Activated gamma-delta T cell treated with Interleukin-2 at 50 U/mL for 16 hours (primary cell): ENCODE data around the gene LRRC7.
"Not testable (repeated sequence)": the region's sequence is repeated elsewhere in the genome, so short reads cannot be mapped to it uniquely, and the experiment has no call there.

Source experiments
- DNase-seq: peaks from one replicate; pipeline ENCODE4 v3.0.0-alpha.2; 2020

The LRRC7 gene

GRCh38 chr1:69702085-69702484 lies 134.4 kb downstream of the LRRC7 start:
- DNase-seq = no peak

- no peak for DNase-seq
Observed at GRCh38 chr1:69706473-69706872, 138.8 kb downstream of the LRRC7 start.

GRCh38 chr1:69707103-69707502 lies 139.4 kb downstream of the LRRC7 start:
- no peak for DNase-seq

GRCh38 chr1:69710484-69711189 lies 142.9 kb downstream of the LRRC7 start:
- no peak for DNase-seq

GRCh38 chr1:69711190-69711930 lies 143.6 kb downstream of the LRRC7 start:
- DNase-seq = no peak

- DNase-seq = not testable (repeated sequence)
Observed at GRCh38 chr1:69717834-69718233, 150.1 kb downstream of the LRRC7 start.

- no peak for DNase-seq
Observed at GRCh38 chr1:69728206-69728605, 160.5 kb downstream of the LRRC7 start.

GRCh38 chr1:69733061-69733460 lies 165.3 kb downstream of the LRRC7 start:
- no peak for DNase-seq

- no peak for DNase-seq
Observed at GRCh38 chr1:69737527-69738185, 169.9 kb downstream of the LRRC7 start.

- DNase-seq = no peak
Observed at GRCh38 chr1:69738458-69739250, 170.9 kb downstream of the LRRC7 start.

GRCh38 chr1:69739251-69739605 lies 171.5 kb downstream of the LRRC7 start:
- no peak for DNase-seq

GRCh38 chr1:69743146-69743545 lies 175.4 kb downstream of the LRRC7 start:
- DNase-seq = no peak

GRCh38 chr1:69744381-69744780 lies 176.7 kb downstream of the LRRC7 start:
- DNase-seq = no peak

GRCh38 chr1:69747207-69747606 lies 179.5 kb downstream of the LRRC7 start:
- no peak for DNase-seq

- no peak for DNase-seq
Observed at GRCh38 chr1:69750638-69751037, 182.9 kb downstream of the LRRC7 start.

GRCh38 chr1:69752831-69753230 lies 185.1 kb downstream of the LRRC7 start:
- DNase-seq = no peak

- no peak for DNase-seq
Observed at GRCh38 chr1:69754521-69754920, 186.8 kb downstream of the LRRC7 start.

- DNase-seq = no peak
Observed at GRCh38 chr1:69755647-69756046, 187.9 kb downstream of the LRRC7 start.

- no peak for DNase-seq
Observed at GRCh38 chr1:69765951-69766350, 198.2 kb downstream of the LRRC7 start.

GRCh38 chr1:69766431-69767180 lies 198.9 kb downstream of the LRRC7 start:
- no peak for DNase-seq

GRCh38 chr1:69776555-69776954 lies 208.8 kb downstream of the LRRC7 start:
- no peak for DNase-seq

GRCh38 chr1:69777423-69777822 lies 209.7 kb downstream of the LRRC7 start:
- no peak for DNase-seq

GRCh38 chr1:69777971-69778370 lies 210.2 kb downstream of the LRRC7 start:
- no peak for DNase-seq
